HG03039 (cell line): Measurements from ENCODE around the gene ERGIC1.

ENCODE experiments used
- ATAC-seq: cut with Tn5 transposase; IDR thresholded peaks from one replicate; pipeline ENCODE4 v1.9.1; 2021; ENCODE audit warnings: mild to moderate bottlenecking, moderate library complexity; ENCODE audit not compliant: unreplicated experiment

ERGIC1 gene

GRCh38 chr5:172825610-172826204 is 8.3 kb upstream of the ERGIC1 start:
- ATAC-seq, result no peak

GRCh38 chr5:172827841-172828240 is 6.2 kb upstream of the ERGIC1 start:
- ATAC-seq, result no peak

- ATAC-seq, result no peak
Observed at GRCh38 chr5:172828911-172829431, 5.1 kb upstream of the ERGIC1 start.

GRCh38 chr5:172830275-172830799 is 3.7 kb upstream of the ERGIC1 start:
- no peak for ATAC-seq

- ATAC-seq, result no peak
Observed at GRCh38 chr5:172830876-172831662, 3.0 kb upstream of the ERGIC1 start.

- no peak for ATAC-seq
Observed at GRCh38 chr5:172832383-172833315, 1.4 kb upstream of the ERGIC1 start.

DNA sequence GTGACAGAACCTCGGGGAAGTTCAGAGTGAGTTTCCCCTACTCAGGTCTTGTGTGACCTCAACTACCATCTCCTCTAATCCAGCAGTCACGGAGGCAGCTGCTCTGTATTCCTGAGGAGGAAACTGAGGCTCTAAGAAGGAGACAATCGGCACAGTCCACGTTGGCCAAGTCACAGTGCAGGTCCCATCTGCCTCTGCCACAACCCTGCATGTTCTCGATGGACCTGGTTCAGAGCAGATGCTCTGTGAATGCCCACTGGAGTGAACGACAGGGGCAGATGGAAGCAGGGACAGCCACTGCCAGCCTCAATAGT is 722 bp upstream of the ERGIC1 start:
- ATAC-seq, result no peak

DNA sequence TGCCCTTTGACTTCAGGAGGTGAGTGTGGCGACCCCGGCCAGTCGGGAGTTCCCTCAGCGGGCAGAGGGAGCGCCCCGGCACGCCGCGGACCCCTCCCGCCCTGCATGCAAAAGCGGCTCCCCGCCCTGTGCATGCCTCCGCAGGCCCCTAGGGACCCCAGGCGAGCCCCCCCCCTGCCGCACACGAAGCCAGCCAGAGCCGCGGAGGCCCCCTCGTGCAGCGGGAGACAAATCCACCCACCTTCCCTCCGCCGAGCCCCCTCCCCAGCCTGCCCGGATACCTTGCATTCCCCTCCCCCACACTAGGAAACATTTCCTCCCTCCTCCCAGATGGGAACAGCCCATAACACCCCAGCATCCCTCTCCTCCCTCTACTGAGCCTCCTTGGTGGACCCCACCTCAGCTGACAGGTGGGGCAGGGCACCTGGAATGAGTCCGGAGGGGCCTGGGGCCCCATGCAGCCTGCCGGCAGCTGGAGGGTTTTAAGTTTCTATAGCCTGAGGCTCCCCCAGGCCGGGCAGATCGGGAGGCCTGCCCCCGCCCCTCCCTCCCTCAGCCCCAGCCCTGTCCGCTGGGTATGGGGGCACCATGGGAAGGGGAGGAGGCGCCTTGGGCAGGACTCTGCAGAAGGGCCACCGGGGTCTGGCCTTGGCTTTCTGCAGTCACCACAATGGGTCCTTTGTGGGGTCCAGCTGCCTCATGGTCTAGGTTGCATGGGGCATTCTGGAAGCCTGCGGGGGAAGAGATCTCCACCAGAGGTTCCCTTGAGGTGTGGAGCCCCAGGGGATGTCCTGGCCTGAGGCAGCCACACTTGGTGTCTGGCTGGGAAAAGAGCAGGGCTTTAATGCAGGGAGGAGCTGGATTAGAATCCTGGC is 601 bp downstream of the ERGIC1 start:
- ATAC-seq, result peak; percentile 17

DNA sequence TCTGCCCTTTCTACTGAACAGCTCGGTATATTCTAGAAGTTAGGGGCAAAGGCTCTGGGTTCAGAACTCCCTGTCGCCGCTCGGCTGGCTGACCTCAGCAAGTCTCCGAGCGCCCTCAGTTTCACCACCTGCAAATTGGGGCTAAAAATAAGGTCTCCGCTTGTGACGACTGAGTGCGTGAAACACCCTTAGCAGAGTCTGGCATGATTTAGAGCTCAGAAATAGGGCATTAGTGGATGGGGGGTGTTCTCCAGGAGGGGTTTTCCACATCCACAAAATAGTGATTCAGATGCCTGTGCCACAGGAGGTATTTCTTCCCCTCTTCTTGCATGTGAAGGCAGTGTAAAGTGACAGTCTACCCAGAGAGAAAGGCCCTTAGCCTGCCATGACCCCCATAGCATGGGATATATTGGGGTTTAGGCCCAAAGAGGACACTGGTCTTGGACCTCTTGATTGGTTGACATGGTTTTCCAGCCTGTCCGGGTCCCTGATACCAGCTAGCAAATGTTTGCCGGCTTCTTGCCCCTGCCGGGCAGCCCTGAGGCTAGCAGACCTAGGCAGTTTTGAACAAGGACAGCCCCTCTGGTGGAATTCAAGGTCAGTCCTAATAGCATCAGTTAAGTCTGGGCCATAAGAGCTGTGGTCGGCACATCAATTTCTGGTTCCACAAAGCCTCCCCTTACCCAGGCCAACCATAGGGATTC is 1.4 kb downstream of the ERGIC1 start:
- ATAC-seq, result no peak

DNA sequence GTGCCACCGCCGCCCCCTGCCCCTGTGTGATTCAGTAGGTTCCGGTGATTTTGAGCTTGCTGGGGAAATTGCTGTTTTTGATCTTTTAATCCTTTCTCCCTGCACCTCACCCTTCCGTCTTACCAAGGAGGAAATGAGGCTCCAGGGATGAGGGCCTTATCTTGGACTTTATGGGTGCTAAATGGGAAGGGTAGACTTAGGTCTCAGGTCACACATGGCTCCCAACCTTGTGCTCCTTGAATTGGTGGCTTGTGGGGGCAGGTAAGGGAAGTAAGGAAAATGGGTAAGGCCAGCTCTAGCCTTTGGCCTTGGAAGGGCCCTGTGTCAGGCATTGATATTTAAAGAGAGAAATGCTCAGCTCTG is 1.9 kb downstream of the ERGIC1 start:
- no peak for ATAC-seq

- ATAC-seq, result peak; percentile 60
Observed at GRCh38 chr5:172837640-172838039, 3.6 kb downstream of the ERGIC1 start.

DNA sequence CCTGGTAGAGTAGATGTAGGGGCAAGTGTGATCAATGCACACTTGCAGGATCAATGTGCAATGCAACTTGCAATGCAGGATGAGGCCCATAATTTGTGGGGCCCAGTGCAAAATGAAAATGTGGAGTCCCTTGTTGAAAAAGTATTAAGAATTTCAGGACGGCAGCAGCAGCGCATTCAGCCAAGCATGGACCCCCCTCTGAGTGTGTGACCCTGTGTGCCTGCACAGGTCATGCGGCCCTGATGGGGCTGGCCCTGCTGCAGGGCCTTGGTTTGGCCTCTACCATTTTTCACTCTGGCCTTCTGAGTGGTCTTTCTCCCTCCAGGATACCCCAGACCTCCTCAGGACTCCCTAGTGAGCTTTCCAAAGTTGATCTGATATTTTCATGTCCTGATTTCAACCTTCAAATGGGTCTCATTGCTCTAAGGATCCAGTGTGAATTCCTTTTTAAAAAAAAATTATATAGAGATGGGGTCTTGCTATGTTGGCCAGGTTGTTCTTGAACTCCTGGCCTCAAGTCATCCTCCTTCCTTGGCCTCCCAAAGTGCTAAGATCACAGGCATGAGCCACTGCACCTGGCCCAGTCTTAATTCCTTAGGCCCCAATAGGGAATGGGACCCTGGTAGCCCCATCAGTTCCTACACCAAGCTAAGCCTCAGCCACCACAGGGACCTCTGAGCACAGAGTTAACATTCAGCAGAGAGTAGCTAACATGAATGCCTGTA is 4.3 kb downstream of the ERGIC1 start:
- ATAC-seq, result no peak

- no peak for ATAC-seq
Observed at GRCh38 chr5:172839669-172840431, 5.8 kb downstream of the ERGIC1 start.

- ATAC-seq, result no peak
Observed at GRCh38 chr5:172840432-172841154, 6.5 kb downstream of the ERGIC1 start.

DNA sequence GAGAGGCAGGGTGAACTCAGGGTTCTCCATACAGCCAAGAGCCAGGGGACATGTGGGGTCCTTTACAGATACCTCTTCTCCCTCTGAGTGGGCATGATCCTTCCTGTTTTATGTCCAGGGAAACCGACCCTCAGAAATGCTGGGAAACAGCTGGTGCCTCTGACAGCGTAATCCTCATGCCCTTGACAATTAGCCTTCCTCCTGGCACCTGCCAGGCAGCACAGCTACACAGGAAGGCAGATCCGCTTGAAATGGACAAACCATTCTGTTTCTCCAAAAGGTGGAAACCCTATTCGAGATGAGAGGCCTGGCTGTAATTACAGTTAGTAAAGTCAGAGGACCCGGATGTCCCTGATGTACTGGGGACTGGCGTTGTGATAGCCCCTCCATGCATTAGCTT is 7.2 kb downstream of the ERGIC1 start:
- no peak for ATAC-seq

DNA sequence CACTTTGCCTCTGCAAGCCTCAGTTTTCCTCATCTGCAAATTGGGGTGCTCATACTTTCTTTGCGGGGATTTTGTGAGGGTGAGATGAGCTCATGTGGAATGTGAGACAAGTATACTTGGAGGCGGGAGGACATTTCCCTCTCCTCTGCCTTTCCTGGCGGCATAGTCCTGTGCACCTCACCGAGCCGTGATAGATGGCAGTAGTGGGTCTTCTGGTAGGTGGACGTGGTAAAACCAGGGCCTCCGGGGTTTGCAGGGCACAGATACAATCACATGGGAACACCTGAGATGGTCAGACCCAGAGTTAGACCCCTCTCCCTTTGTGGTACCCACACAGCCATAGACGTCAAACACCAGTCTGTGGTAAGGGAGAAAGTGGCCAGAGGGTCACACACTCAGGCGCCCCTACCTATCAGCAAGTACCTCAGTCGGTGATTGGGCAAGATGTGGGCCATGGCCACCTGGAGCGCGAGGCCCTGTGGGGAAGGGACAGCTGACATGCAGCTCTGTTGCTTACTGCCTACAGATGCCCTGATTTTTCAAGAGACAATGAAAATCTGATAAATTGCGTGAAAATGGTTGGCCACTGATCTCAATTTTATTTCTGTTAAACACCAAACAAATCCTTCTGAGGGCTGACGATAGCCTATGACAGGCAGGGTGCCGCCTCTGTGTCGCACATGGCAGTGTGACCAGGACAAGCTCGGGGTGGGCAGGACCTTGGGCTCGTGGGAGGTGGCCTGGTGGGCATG is 9.9 kb downstream of the ERGIC1 start:
- ATAC-seq, result no peak

GRCh38 chr5:172844577-172844838 is 10.5 kb downstream of the ERGIC1 start:
- no peak for ATAC-seq
